NOMO-1 treated with DMSO at 0.1 percent for 48 hours (cell line): ENCODE measurements around the gene ZNF423.

Source experiments
- DNase-seq: peaks from one replicate; lab custom pipeline; 2025; ENCODE audit not compliant: unreplicated experiment; lab: John Stamatoyannopoulos, UW

ZNF423 gene

GRCh38 chr16:49488336-49488735 lies 367.6 kb downstream of the ZNF423 start:
- no peak for DNase-seq

DNA sequence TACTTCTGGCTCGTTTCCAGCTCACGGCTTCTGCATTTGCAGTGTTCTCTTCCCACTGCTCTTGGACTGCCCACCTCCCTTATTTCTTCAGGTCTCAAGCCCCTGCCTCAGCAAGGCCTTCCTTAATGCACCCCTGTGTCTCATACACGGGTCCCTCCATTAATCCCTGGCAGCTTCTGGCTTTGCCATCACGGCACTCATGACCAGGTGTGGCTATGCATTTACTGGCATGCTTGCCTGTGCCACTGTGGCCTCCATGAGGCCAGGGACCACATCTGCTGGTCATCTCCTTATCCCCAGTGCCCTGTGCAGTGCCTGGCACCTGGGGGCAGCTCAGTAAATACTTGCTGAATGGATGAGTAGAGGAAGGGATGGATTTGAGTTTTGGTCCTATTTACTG lies 368.2 kb downstream of the ZNF423 start:
- no peak for DNase-seq

GRCh38 chr16:49486400-49486799 lies 369.5 kb downstream of the ZNF423 start:
- no peak for DNase-seq

DNA sequence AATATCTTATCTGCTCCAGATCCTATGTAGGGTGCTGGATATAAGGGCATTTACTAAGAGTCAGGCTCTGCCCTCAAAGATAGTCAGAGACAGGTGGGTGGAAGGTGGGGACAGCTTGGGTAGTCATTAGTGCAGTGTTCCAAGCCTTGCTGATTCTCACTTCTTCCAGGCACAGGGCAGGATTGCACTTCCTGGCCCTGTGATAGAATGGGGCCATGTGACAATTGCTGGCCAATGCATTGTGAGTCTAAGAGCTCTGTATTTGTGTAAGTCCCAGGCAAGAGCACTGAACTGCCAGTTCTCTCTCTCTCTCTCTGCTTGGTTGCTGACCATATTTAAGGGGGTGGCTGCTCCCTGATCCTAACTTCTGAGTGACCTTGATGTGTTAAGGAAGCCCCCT lies 370.2 kb downstream of the ZNF423 start:
- no peak for DNase-seq

DNA sequence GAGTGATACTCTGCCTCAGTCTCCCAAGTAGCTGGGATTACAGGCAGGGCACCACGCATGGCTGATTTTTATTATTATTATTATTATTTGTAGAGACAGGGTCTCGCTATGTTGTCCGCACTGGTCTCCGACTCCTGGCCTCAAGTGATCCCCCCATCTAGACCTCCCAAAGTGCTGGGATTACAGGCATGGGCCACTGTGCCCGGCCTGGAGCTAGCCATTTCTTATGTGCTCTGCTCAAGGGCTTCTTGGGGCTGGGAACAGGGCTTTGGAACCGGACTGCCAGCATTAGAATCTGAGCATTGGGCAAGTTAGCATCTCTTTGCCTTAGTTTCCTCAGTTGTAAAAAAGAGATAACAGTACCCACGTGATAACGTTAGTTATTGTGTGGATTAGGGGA lies 371.0 kb downstream of the ZNF423 start:
- DNase-seq: no peak

DNA sequence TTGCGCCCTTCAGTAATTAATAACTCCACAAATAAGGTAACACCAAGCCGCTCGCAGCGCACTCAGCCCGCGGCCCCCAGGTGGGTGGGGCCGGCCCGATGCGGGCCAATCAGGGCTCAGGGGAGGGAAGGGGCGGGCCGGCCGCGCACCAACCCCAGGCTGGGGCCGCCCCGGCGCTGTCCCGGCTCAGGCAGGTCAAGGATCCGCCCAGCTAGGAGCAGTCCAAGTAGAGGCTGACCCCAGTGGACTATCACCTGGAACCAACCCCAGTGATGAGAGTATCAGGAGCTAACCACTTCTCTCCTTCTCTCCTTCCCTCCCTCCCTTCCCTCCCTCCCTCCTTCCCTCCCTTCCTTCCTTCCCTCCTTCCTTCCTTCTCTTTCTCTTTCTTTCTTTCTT lies 371.5 kb downstream of the ZNF423 start:
- DNase-seq: no peak

GRCh38 chr16:49483651-49484450 lies 372.1 kb downstream of the ZNF423 start:
- no peak for DNase-seq

- no peak for DNase-seq
These were observed 372.7 kb downstream of the ZNF423 start for GRCh38 chr16:49483251-49483650.

- DNase-seq: no peak
These were observed 373.2 kb downstream of the ZNF423 start for GRCh38 chr16:49482690-49483089.

- no peak for DNase-seq
These were observed 377.3 kb downstream of the ZNF423 start for GRCh38 chr16:49478616-49479015.

DNA sequence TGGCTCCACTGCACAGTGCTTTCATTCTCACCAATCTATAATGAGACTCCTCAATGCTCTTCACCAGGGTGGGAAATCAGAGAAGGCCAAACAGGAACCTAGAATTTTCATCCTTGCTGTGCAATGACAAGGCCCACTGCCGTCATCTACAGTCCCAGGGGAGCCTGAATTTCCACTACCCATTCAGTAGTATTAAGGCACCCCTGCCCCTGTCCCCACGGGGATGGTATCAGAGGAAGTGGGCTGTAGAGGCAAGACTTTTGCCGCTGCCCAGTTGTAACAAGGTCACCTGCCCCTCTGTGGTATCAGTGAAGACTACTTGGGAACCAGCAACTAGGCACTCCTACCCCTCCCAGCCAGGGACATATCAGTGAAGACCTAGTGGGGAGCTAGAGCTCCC lies 377.8 kb downstream of the ZNF423 start:
- no peak for DNase-seq

DNA sequence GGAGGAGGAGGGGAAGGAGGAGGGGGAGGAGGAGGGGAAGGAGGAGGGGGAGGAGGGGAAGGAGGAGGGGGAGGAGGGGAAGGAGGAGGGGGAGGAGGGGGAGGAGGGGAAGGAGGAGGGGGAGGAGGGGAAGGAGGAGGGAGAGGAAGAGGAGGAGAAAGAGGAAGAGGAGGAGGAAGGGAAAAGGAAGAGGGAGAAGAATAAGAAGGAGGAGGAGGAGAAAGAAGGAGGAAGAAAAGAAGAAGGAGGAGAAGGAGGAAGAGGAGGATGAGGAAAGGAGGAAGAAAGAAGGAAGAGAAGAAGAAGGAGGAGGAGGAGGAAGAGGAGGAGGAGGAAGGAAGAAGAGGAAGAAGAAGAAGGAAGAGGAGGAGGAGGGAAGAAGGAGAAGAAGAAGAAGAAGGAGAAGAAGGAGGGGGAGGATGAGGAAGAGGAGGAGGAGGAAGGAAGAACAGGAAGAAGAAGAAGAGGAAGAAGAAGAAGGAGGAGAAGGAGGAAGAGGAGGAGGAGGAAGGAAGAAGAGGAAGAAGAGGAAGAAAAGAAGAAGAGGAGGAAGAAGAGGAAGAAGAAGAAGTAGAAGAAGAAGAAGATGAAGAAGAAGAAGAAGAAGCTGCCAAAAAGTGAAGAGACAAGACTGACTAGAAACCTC lies 378.5 kb downstream of the ZNF423 start:
- no peak for DNase-seq

GRCh38 chr16:49474741-49475140 lies 381.2 kb downstream of the ZNF423 start:
- no peak for DNase-seq

DNA sequence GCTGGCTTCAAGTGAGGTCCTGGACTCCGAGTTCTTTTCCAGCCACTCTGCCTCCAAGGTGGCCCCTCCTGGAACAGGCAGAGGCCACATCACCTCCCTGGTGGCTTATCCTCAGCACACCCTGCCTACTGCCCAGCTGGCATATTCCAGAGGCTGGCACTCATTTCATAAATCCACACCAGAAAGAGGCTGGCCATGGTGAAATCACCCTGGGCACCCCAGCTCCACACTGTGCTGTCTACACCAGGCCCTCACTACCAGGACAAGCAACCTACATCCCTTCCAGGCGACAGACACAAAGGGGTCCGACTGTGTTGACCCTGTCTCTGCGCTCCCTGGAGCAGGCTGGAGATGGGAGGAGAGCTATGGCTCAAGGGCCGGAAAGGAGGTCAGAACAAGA lies 382.1 kb downstream of the ZNF423 start:
- no peak for DNase-seq

DNA sequence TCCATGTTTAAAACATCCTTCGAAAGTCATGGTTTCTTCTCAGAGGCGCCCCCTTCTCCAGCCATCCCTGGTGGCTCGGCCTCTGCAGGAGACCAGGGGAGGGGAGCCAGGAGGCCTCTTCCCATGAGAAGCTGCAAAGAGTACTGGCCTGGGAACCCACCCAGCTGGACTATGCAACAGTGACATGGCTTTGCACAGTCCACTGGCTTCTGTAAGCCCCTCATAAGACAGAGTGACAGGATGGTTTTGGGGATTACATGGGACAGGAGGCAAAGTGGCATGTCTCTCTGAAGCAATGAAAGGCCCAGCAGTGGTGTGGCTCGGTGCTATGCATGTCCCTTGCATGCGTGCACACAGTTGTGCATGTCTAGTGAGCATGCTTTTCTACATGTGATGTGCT lies 382.8 kb downstream of the ZNF423 start:
- DNase-seq: no peak

- no peak for DNase-seq
These were observed 383.3 kb downstream of the ZNF423 start for GRCh38 chr16:49472598-49472997.

- no peak for DNase-seq
These were observed 384.7 kb downstream of the ZNF423 start for GRCh38 chr16:49471038-49471727.

DNA sequence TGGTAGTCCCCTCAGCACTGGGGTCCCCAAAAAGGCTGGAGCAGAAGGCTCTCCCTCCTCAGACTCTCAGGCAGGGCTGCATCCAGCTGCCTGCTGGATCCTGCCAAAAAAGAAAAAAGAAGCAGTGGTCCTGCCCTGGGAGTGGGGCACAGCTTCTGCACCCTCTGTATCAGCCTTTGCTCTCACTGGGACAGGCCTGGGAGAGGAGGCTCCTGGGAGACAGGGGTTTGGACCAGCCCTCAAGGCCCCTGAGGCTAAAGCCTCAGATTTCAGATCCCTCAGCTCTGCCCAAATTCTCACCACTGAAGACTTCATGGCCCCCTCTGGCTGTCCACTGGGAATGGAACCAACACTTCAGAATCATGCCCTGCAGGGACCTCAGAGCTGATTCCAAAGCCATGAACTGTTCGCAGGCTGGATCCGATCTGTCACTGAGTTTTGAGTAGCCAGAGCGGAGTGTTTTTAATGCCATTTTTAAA lies 385.4 kb downstream of the ZNF423 start:
- DNase-seq: no peak

GRCh38 chr16:49469930-49470451 lies 385.9 kb downstream of the ZNF423 start:
- DNase-seq: no peak

- no peak for DNase-seq
These were observed 386.6 kb downstream of the ZNF423 start for GRCh38 chr16:49469311-49469670.

GRCh38 chr16:49468611-49469310 lies 387.2 kb downstream of the ZNF423 start:
- no peak for DNase-seq
